Spleen (tissue), 11 donors: ENCODE results near the gene CFAP45. TPM values are rescaled to one million over a fixed set of nuclear protein-coding genes. Genes with fewer than 3 reads are reported as not detected.
"Not testable (repeated sequence)": the region's sequence is repeated elsewhere in the genome, so short reads cannot be mapped to it uniquely, and the experiment has no call there.

Source experiments
- DNase-seq: peaks from one replicate; pipeline ENCODE4 v3.0.0-alpha.2; 2020
- H3K27ac ChIP-seq, 8 donors: fragments of 200-600 bp; sonication (generic) in 7 of 8; 1 replicate in 4 of 8; 2 replicates in 4 of 8; pipeline versions ENCODE4 v1.5.0 to v1.8.0; 2016 to 2021; ENCODE audit warnings: inconsistent platforms in 4 of 8, mild to moderate bottlenecking in 4 of 8, moderate library complexity in 1 of 8
- H3K27me3 ChIP-seq, 7 donors: fragments of 200-600 bp; sonication (generic) in 6 of 7; replicated peaks in 1 of 7; 1 replicate in 4 of 7; 2 replicates in 3 of 7; pipeline versions ENCODE4 v1.5.0 to v1.8.0; 2016 to 2021; ENCODE audit warnings: inconsistent platforms in 3 of 7, mild to moderate bottlenecking in 1 of 7
- H3K36me3 ChIP-seq, 6 donors: fragments of 200-600 bp; sonication (generic) in 5 of 6; 1 replicate in 4 of 6; 2 replicates in 2 of 6; pipeline versions ENCODE4 v1.5.0 to v1.8.0; 2016 to 2021; ENCODE audit warnings: inconsistent platforms in 2 of 6
- H3K4me1 ChIP-seq, 6 donors: fragments of 200-600 bp; sonication (generic) in 5 of 6; 1 replicate in 3 of 6; 2 replicates in 3 of 6; pipeline versions ENCODE4 v1.5.0 to v1.8.0; 2016 to 2021; ENCODE audit warnings: inconsistent platforms in 3 of 6
- H3K4me3 ChIP-seq, 8 donors: fragments of 200-600 bp; sonication (generic) in 7 of 8; 1 replicate in 4 of 8; 2 replicates in 4 of 8; pipeline versions ENCODE4 v1.5.0 to v1.8.0; 2016 to 2021; ENCODE audit warnings: inconsistent platforms in 4 of 8, mild to moderate bottlenecking in 4 of 8, moderate library complexity in 2 of 8
- H3K9me3 ChIP-seq, 8 donors: fragments of 200-600 bp; sonication (generic) in 7 of 8; 1 replicate in 4 of 8; 2 replicates in 4 of 8; pipeline versions ENCODE4 v1.5.0 to v1.8.0; 2016 to 2021; ENCODE audit warnings: inconsistent platforms in 4 of 8
- POLR2A ChIP-seq, 3 donors: fragments of 450-650 bp; IDR thresholded peaks; one replicate each; pipeline ENCODE4 v1.5.1; 2017; ENCODE audit warnings: antibody characterized with exemption in 3 of 3, mild to moderate bottlenecking in 1 of 3
- POLR2AphosphoS5 ChIP-seq, 3 donors: sonication (generic); formaldehyde crosslinking; IDR thresholded peaks; one replicate each; pipeline ENCODE4 v1.5.1; 2017; ENCODE audit warnings: antibody characterized with exemption in 3 of 3
- WGBS, 5 donors: extraction: QIAGEN DNeasy Blood & Tissue Kit in 3 of 5; methylation state at CpG; one replicate each; pipeline versions ENCODE4 v1.1.5 to v1.1.7; 2013 to 2018; 5-methylcytosine and 5-hydroxymethylcytosine counted together
- intact Hi-C: fragments of 100-400 bp; cut with DNase I; formaldehyde crosslinking; loops from one replicate; pipeline ENCODE4 v1.15.0; 2023; ENCODE audit warnings: low total_unique reads
- polyA plus RNA-seq, 3 donors: library from polyadenylated mRNA; stranded (reverse); fragments of 200-250 nt; gene quantifications; one replicate each; pipeline ENCODE4 v1.2.1, GENCODE V29; 2013
- total RNA-seq, 7 donors: library from RNA; depleted of rRNA in 3 of 7; stranded (reverse); fragments of >200 nt in 3 of 7; fragmentation: NEBNext Ultra II Directional in 4 of 7; extraction: Animal tissue kit (Norgen Biotek cat#: 25700) in 4 of 7; gene quantifications; one replicate each; pipeline versions ENCODE4 v1.1.0 to v1.2.1, GENCODE V29; 2016 to 2021
- TF ChIP-seq, protein P1 (sequence below), 11 experiments: fragments of 200-600 bp in 7 of 11; fragments of 450-650 bp in 4 of 11; sonication (generic) in 4 of 11; IDR thresholded peaks in 8 of 11; conservative IDR thresholded peaks in 3 of 11; 1 replicate in 7 of 11; 2 replicates in 4 of 11; pipeline versions ENCODE4 v1.4.0 to v1.8.0; 2016 to 2021; ENCODE audit warnings: antibody characterized with exemption in 11 of 11, inconsistent platforms in 4 of 11, mild to moderate bottlenecking in 1 of 11
- donor health status: healthy with polysubstance abuse.
- donor health status: DM: no; HTN: no; CAD: no; lungs with moderate emphysema.
- donor health status: DM: no; HTN: no; CAD: no.
- donor health status: Bipolar disorder and iron deficiency.
- donor health status: healthy.
- donor health status: DM: no; HTN: no; CAD: no.
- donor health status: DM: yes; HTN: yes; CAD: no.

Gene CFAP45
- total and polyA plus RNA-seq, 10 donors: 0.58 to 3.0 (median 1.9) TPM

DNA sequence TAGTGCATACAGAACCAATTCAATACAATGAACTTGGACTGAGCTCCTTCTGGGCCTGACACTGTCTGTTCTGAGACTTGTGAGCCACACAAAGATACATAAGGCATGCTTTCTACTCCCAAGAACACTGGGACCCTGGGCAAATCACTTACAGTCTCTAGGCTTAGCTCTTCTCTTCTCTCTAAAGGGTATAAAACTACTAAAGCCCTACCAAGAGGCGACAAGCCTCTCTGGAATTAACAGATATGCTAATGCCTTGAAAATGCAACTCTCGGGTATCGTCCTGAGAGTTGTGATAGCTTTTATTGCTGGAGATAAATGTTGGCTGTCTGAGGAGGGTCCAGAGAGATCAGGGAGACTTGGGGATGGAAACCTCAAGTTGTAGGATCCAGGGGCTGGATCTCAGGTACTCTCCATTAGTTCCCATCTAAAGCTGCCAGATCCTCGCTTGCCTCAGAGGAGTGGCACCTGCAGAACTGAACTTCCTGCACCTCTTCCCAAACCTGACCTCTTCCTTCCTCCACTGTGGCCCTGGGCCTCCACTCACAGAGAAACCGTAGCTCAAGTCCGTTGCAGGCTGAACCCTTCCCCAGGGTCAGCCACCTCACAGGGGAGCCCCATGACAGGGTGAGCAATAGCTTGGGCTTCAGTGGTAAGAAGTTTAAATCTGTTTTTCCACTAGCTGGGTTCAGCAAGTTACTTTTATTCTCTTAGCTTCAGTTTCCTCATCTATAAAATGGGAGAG lies 11.5 kb upstream of the CFAP45 start:
- peak; percentile 71 for DNase-seq
- H3K4me3 ChIP-seq: peak overlapping the region in 1 of 8 donors; percentile 48
- intact Hi-C loops: no loop called here
- TF ChIP-seq POLR2A (IDR thresholded peaks at IDR 0.05): no peak
- peak in 1 of 3 donors; percentile 35 for TF ChIP-seq POLR2AphosphoS5 (IDR thresholded peaks at IDR 0.05)
- TF ChIP-seq, protein P1, sequence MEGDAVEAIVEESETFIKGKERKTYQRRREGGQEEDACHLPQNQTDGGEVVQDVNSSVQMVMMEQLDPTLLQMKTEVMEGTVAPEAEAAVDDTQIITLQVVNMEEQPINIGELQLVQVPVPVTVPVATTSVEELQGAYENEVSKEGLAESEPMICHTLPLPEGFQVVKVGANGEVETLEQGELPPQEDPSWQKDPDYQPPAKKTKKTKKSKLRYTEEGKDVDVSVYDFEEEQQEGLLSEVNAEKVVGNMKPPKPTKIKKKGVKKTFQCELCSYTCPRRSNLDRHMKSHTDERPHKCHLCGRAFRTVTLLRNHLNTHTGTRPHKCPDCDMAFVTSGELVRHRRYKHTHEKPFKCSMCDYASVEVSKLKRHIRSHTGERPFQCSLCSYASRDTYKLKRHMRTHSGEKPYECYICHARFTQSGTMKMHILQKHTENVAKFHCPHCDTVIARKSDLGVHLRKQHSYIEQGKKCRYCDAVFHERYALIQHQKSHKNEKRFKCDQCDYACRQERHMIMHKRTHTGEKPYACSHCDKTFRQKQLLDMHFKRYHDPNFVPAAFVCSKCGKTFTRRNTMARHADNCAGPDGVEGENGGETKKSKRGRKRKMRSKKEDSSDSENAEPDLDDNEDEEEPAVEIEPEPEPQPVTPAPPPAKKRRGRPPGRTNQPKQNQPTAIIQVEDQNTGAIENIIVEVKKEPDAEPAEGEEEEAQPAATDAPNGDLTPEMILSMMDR (IDR thresholded peaks at IDR 0.05 in 8 of 11, conservative IDR thresholded peaks at IDR 0.05 in 3 of 11): no peak
- no peaks in the 10 kb centered on the region for H3K9me3 ChIP-seq
- peak overlapping the region; percentile 68 to 90 (median 82) for H3K27ac ChIP-seq
- H3K27me3 ChIP-seq: no peaks in the 10 kb centered on the region
- H3K36me3 ChIP-seq: peaks cover 0 to 20% (median 2%) of the 10 kb centered on the region in 6 donors
- 34 to 44% (median 36%) methylated on average over 6 of the region's 6 CpGs for WGBS, 5 donors
- H3K4me1 ChIP-seq: peaks cover 23 to 69% (median 44%) of the 10 kb centered on the region in 6 donors

DNA sequence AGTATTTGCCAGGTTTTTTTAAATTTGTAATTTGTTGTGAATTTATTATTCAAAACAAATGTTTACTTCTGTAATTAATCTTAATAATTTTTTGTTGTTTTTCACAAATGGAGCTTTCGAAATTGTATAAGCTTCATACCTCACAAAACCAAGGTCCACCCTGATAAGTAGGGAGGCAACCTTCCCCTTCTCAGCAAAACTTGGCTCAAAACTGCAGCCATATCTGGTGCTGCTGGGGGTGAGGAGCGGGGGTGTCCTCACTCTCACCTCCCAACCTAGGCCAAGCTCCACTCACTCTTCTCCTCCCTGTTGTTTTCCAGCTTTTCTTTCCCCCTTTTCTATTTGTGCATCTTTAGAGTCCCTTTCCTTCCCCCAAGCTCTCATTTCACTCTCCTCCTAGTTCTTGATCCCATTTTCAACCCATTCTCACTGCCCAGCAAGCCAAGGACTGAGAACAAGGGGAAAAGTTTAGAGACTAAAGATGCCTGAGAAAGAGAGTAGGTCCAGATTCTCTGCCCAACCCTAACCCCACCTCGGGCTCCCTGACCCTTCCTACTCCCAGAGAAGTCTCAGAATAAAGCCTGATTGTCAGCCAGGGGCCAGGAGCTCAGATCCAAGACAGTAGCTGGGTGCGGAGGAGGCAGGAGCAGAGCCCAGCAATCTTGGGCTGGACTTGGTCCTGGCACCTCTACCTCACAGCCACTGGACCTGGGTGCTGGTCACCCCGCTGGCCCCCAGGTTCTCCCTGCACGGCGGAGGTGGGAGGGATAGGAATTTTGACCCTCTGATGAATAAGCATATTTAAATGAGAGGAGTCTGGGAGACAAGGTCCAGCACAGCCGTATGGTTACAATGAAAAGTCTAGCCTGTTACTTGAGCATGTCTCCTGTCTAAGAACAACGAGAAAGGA lies 8.3 kb upstream of the CFAP45 start:
- WGBS, 5 donors: 86 to 93% (median 91%) methylated on average over 9 of the region's 9 CpGs
- Histone ChIP-seq H3K36me3 (no peaks in the 10 kb centered on the region), H3K27ac (peak overlapping the region in 1 of 8 donors; percentile 88), H3K4me3 (no peak overlapping the region), H3K4me1 (peaks cover 23 to 42% (median 36%) of the 10 kb centered on the region in 6 donors), H3K27me3 (no peaks in the 10 kb centered on the region), H3K9me3 (peaks cover 0 to 7% (median 0%) of the 10 kb centered on the region in 8 donors)
- intact Hi-C loops: no loop called here
- TF ChIP-seq, protein P1 (IDR thresholded peaks at IDR 0.05 in 8 of 11, conservative IDR thresholded peaks at IDR 0.05 in 3 of 11): no peak
- no peak for TF ChIP-seq POLR2A (IDR thresholded peaks at IDR 0.05)
- TF ChIP-seq POLR2AphosphoS5 (IDR thresholded peaks at IDR 0.05): no peak
- DNase-seq: no peak

DNA sequence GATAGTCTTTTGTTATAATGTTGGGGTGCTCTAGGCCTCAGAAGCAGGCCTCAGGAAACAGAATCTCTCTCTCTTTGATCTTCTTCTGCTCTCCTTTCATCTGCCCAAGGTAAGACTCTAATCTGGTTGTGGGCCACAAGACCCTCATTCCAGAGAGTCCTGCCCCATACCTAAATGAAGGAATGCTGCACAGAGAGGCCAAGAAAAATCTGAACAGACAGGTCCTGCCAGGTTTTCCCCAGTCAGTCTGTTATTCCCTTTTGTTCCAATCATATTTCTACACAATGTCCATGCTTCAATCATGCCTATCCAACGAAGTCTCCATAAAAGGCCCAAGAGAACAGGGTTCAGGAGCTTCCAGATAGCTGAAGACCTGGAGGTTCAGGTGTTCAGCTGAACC lies 7.0 kb upstream of the CFAP45 start:
- DNase-seq: no peak
- WGBS, 5 donors: 76 to 95% (median 90%) methylated on average over 1 of the region's 1 CpG
- Histone ChIP-seq H3K27ac (no peak overlapping the region), H3K4me3 (no peak overlapping the region), H3K9me3 (peaks cover 0 to 7% (median 0%) of the 10 kb centered on the region in 8 donors), H3K36me3 (no peaks in the 10 kb centered on the region), H3K27me3 (no peaks in the 10 kb centered on the region), H3K4me1 (peaks cover 23 to 29% (median 26%) of the 10 kb centered on the region in 6 donors)
- TF ChIP-seq, protein P1 (IDR thresholded peaks at IDR 0.05 in 8 of 11, conservative IDR thresholded peaks at IDR 0.05 in 3 of 11): no peak
- TF ChIP-seq POLR2AphosphoS5 (IDR thresholded peaks at IDR 0.05): no peak
- no peak for TF ChIP-seq POLR2A (IDR thresholded peaks at IDR 0.05)
- intact Hi-C loops: no loop called here

DNA sequence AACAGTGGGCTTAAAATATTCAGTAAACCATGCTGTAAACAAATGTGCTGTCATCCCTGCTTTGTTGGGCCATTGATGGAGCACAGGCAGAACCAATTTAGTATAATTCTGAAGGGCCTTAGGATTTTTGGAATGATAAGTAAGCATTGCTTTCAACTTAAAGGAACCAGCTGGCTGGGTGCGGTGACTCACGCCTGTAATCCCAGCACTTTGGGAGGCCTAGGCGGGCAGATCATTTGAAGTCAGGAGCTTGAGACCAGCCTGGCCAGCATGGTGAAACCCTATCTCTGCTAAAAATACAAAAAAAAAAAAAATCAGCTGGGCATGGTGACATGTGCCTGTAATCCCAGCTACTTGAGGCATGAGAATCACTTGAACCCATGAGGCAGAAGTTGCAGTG lies 4.1 kb upstream of the CFAP45 start:
- intact Hi-C loops, H3K9me3 ChIP-seq, H3K27me3 ChIP-seq, DNase-seq, H3K27ac ChIP-seq, H3K4me3 ChIP-seq, H3K36me3 ChIP-seq: not testable (repeated sequence)
- peaks cover 0 to 24% (median 9%) of the 10 kb centered on the region in 6 donors for H3K4me1 ChIP-seq
- 67 to 85% (median 72%) methylated on average over 3 of the region's 3 CpGs for WGBS, 5 donors
